Activated CD4-positive, alpha-beta memory T cell treated with anti-CD3 and anti-CD28 coated beads for 36 hours (primary cell): ENCODE data around the gene ITPR1. TPM values are rescaled to one million over a fixed set of nuclear protein-coding genes. Genes with fewer than 3 reads are reported as not detected.

Source experiments
- CTCF ChIA-PET: fragments of 350-600 bp; sonication (Branson Sonifier 250); formaldehyde crosslinking; loops from one replicate; lab custom pipeline; 2021; ENCODE audit warnings: antibody characterized with exemption, inconsistent platforms; lab: Charles Lee
- POLR2A ChIA-PET: fragments of 350-600 bp; sonication (Branson Sonifier 250); formaldehyde crosslinking; loops from one replicate; lab custom pipeline; 2021; ENCODE audit warnings: antibody characterized with exemption; lab: Charles Lee
- DNase-seq: peaks from one replicate; pipeline ENCODE4 v3.0.0-alpha.2; 2020
- H3K27ac Mint-ChIP-seq: one replicate; pipeline ENCODE4 v1.8.0; 2021; ENCODE audit warnings: mixed read lengths
- H3K27me3 Mint-ChIP-seq: one replicate; pipeline ENCODE4 v1.8.0; 2021; ENCODE audit warnings: mixed read lengths
- H3K36me3 Mint-ChIP-seq: one replicate; pipeline ENCODE4 v1.8.0; 2021; ENCODE audit warnings: mixed read lengths
- H3K4me1 Mint-ChIP-seq: one replicate; pipeline ENCODE4 v1.8.0; 2021; ENCODE audit warnings: low read depth, mixed read lengths
- H3K4me3 Mint-ChIP-seq: one replicate; pipeline ENCODE4 v1.8.0; 2021; ENCODE audit warnings: mild to moderate bottlenecking, mixed read lengths
- H3K9me3 Mint-ChIP-seq: one replicate; pipeline ENCODE4 v1.8.0; 2021; ENCODE audit warnings: mixed read lengths
- intact Hi-C: fragments of 100-400 bp; cut with micrococcal nuclease; formaldehyde crosslinking; loops from one replicate; pipeline ENCODE4 v1.15.1; 2023
- total RNA-seq, 2 experiments: library from RNA; stranded (reverse); gene quantifications; one replicate each; pipeline ENCODE4 v1.2.3, GENCODE V29; 2021

The ITPR1 gene
- total RNA-seq, 2 experiments from 2014 or later = 49.1 to 53.1 TPM

DNA sequence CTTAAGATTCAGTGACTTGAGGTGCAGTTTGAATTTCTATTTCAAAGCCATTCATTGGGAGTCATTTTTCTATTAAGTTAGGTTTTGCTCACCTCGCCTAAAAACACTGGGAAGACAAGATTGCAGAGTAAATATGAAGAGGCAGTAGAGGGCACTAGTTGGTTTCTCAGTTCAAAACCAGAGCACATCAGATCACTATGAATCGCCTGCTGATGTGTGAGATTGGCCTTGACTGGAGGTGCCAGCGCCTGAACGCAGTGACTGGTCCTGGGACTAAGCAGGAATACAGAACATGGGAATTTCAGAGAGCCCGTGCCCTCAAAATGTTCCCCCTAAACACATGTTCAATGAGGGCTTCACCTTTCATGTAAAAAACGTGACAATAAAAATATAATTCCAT lies 229.0 kb downstream of the ITPR1 start:
- intact Hi-C loops = loop anchor here (1.0 to 10.0 kb wide), 9 partner anchors 55 to 463 kb away; partner anchors contain the start of gene EDEM1
- POLR2A ChIA-PET = no interaction called here
- Mint-ChIP-seq H3K9me3 (no peaks in the 10 kb centered on the region), H3K27ac (no peak overlapping the region), H3K4me3 (no peak overlapping the region), H3K27me3 (no peaks in the 10 kb centered on the region), H3K4me1 (peaks cover 19% of the 10 kb centered on the region), H3K36me3 (no peaks in the 10 kb centered on the region)
- CTCF ChIA-PET = interaction anchor here (0.8 to 1.6 kb wide), 5 partner anchors 11 to 335 kb away, joined by 3 to 13 read pairs (median 3); no protein-coding TSS in a partner anchor
- DNase-seq = peak; percentile 41

DNA sequence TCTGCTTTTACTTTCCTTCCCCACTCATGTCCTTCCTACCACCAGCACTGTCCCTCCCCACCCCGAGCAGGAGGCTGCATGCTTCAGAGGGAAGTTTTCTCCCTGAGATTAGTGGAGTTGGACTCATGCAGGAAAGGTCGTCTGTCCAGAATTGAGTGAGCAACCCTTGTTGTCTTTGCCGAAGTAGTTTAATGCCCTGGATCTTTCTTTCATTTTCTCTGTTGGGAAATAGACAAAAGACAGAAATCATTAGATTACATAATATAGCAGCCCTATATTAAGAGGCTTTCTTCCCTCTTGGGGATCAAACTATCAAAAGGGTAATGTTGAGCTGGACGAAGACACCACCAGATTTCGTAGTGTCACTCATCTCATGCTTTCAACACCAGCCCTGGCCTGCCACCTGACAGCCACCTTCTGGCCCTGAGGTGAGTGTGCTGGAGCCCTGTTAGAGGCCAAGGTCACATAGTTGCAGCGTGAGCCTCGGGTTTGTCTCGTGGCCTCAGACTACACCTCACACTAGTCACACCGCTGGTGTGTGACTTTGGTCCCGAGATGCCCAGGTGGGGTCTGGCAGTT lies 231.0 kb downstream of the ITPR1 start:
- intact Hi-C loops = loop anchor here (5.0 to 10.0 kb wide), 5 partner anchors 83 to 461 kb away; partner anchors contain the start of gene EDEM1
- no peak for DNase-seq
- Mint-ChIP-seq H3K4me3 (no peak overlapping the region), H3K4me1 (peaks cover 19% of the 10 kb centered on the region), H3K27me3 (no peaks in the 10 kb centered on the region), H3K9me3 (no peaks in the 10 kb centered on the region), H3K27ac (no peak overlapping the region), H3K36me3 (peaks cover 4% of the 10 kb centered on the region)
- POLR2A ChIA-PET = no interaction called here
- CTCF ChIA-PET = no interaction called here

DNA sequence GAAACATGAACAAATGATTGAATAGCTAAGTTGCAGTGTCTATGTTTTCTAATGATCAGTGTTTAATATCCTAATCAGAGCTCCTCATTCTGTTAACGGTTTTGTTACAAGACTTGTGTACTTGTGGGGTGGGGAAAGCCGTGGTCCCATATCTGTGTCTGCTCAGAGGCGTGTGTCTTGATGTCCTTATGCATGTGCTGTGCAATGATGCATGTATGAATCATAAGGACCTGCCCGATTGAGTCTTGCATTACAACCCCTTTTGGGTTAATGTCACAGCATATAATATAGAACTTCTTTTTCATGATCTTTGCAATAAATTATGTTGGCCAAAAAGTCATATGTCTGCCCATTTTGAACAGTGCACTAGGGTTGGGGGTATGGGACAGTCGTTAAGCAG lies 233.4 kb downstream of the ITPR1 start:
- Mint-ChIP-seq H3K4me1 (peaks cover 11% of the 10 kb centered on the region), H3K27me3 (no peaks in the 10 kb centered on the region), H3K9me3 (no peaks in the 10 kb centered on the region), H3K4me3 (no peak overlapping the region), H3K36me3 (peaks cover 4% of the 10 kb centered on the region), H3K27ac (no peak overlapping the region)
- no peak for DNase-seq
- CTCF ChIA-PET = interaction anchor here (0.6 to 1.9 kb wide), 5 partner anchors 10 to 375 kb away, joined by 3 to 6 read pairs (median 3); no protein-coding TSS in a partner anchor
- intact Hi-C loops = loop anchor here (10.0 kb wide), 1 partner anchor 458 kb away; the partner anchor contains the start of gene EDEM1
- POLR2A ChIA-PET = interaction anchor here (0.6 kb wide), 1 partner anchor 450 kb away, joined by 6 read pairs; no protein-coding TSS in a partner anchor

DNA sequence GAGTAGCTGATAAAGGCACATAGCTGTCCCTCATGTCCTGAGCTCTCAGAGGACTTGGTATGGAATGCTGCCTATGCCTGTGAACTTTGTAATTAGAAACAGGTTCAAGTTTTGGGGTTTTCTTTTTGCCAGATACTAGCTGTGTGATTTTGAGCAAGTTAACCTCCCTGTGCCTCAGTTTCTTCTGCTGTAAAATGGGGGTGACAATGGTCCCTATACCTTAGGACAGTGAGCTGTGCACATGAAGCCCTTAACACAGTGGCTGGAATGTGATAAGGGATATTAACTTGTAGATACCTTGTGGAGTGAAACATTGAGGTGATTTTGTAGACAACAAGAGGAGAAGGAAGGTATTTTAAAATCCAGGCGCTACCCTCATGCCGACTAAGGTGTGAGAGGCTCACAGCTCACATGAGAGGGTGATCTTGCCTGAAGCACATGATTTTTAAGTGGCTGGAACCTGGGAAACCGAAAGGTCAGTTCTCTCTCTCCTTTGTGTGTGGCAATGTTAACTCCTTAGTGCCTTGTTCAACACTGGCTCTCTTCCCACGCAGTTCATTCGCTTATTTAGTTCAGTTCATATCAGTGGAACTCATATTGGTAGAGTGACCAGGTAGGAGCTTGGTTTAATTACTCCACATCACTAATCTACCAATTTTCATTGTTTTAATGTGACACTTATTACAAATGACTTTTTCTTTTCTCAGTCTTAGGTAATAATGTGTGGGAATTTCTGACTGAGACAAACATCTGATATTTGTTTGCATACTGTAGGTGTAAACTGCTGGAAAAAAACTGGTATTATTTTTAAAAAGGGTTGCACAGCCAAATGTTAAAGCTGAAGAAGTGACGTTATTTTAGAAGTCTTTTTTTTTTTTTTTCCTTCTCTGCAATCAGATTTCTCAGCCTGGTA lies 236.2 kb downstream of the ITPR1 start:
- no peak for DNase-seq
- Mint-ChIP-seq H3K27ac (no peak overlapping the region), H3K4me3 (no peak overlapping the region), H3K36me3 (peaks cover 8% of the 10 kb centered on the region), H3K4me1 (peaks cover 4% of the 10 kb centered on the region), H3K27me3 (no peaks in the 10 kb centered on the region), H3K9me3 (no peaks in the 10 kb centered on the region)
- ChIA-PET POLR2A (no interaction called here), CTCF (interaction anchor here (0.6 to 1.7 kb wide), 5 partner anchors 9 to 251 kb away, joined by 3 to 8 read pairs (median 3); no protein-coding TSS in a partner anchor)
- intact Hi-C loops = loop anchor here (10.0 kb wide), 1 partner anchor 455 kb away; the partner anchor contains the start of gene EDEM1

DNA sequence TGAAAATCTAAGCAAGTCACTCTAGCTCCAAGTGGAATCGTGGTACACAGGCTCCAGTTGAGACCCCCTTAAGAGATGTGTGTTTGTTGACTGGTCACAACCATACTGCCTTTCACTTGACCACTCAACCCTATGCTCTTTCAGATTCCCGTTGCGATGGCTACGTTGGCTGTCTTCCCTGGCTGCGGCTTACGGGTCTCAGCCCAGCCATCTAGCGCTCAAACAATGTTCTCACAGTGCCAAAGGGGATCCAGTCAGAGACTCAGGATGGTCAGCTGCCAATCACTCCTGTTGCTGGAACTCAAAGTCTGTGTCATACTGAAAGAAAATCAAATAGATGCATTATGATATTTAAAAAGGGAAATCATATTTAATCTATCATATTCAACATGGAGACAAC lies 237.6 kb downstream of the ITPR1 start:
- Mint-ChIP-seq H3K27me3 (no peaks in the 10 kb centered on the region), H3K36me3 (peaks cover 16% of the 10 kb centered on the region), H3K4me1 (peaks cover 11% of the 10 kb centered on the region), H3K27ac (no peak overlapping the region), H3K4me3 (no peak overlapping the region), H3K9me3 (no peaks in the 10 kb centered on the region)
- POLR2A ChIA-PET = no interaction called here
- intact Hi-C loops = no loop called here
- CTCF ChIA-PET = interaction anchor here (3.0 kb wide), 1 partner anchor 19 kb away, joined by 11 read pairs; no protein-coding TSS in a partner anchor
- DNase-seq = no peak

DNA sequence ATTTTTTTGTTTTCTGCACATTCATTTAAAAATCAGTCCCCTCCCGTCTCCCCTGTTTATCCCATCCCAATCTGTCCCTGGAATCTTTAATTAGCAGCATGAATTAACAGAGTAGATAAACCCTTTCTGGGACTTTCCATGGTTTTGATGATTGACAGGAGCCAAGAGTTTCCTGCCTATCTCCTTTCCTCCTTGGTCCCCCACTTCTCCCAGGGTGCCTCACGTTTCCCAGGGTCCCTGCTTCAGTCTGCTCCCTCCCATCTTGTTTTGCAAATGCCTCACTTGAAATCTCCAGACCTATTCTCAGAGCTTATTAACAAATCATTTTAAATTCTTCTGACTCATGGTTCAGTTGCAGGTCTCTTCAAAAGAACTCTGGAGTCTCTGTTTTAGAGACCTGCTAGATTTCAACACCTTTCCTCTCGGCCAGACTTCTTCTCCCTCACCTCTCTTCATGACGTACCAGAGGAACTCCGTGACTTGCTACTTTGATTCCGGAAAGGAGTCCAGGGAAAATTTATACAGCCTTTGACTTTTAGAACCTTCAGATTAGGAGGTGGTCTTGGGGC lies 238.5 kb downstream of the ITPR1 start:
- Mint-ChIP-seq H3K9me3 (no peaks in the 10 kb centered on the region), H3K27me3 (no peaks in the 10 kb centered on the region), H3K4me1 (peaks cover 14% of the 10 kb centered on the region), H3K27ac (no peak overlapping the region), H3K4me3 (no peak overlapping the region), H3K36me3 (peaks cover 18% of the 10 kb centered on the region)
- ChIA-PET CTCF (interaction anchor here (0.5 to 3.0 kb wide), 2 partner anchors 20 to 654 kb away, joined by 4 to 11 read pairs; no protein-coding TSS in a partner anchor), POLR2A (no interaction called here)
- intact Hi-C loops = no loop called here
- DNase-seq = no peak

DNA sequence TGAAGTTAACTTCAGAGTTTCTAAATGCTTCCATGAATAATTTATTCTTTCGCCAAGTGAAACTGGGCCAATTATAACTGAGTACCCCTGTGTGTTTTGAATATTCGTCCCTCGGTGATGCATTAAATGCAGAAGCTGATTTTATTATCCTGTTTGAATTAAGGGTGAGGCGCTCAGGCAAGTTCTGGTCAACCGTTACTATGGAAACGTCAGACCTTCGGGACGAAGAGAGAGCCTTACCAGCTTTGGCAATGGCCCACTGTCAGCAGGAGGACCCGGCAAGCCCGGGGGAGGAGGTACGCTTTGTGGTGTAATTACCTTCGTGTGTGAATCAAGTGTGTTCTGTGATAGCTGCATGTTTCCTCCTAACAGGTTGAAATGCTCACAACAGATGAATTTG lies 239.8 kb downstream of the ITPR1 start:
- Mint-ChIP-seq H3K36me3 (peaks cover 26% of the 10 kb centered on the region), H3K4me3 (no peak overlapping the region), H3K27me3 (no peaks in the 10 kb centered on the region), H3K4me1 (peaks cover 27% of the 10 kb centered on the region), H3K27ac (no peak overlapping the region), H3K9me3 (no peaks in the 10 kb centered on the region)
- no peak for DNase-seq
- CTCF ChIA-PET = interaction anchor here (0.6 to 3.0 kb wide), 3 partner anchors 21 to 325 kb away, joined by 3 to 11 read pairs (median 8); no protein-coding TSS in a partner anchor
- POLR2A ChIA-PET = interaction anchor here (1.5 kb wide), 1 partner anchor 245 kb away, joined by 3 read pairs; no protein-coding TSS in a partner anchor
- intact Hi-C loops = no loop called here

DNA sequence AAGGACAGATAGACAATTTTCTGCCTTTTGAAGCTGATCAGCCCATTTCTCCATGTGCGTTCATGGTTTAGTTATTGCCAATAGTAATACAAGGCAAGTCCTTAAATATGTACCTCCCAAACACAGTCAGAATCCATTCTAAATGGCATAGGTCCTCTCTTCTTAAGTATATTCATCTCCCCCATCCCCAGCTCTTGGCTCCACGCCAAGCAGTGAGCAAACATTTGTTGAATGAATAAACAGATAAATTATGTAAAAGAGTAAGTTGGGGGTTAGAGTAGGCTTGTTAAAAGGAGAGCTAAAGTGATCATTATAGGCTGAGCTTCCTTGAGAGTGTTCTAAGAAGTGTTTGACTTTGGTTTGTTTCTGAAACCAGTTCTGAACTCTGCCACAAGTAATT lies 241.3 kb downstream of the ITPR1 start:
- H3K4me1 Mint-ChIP-seq = peaks cover 40% of the 10 kb centered on the region

DNA sequence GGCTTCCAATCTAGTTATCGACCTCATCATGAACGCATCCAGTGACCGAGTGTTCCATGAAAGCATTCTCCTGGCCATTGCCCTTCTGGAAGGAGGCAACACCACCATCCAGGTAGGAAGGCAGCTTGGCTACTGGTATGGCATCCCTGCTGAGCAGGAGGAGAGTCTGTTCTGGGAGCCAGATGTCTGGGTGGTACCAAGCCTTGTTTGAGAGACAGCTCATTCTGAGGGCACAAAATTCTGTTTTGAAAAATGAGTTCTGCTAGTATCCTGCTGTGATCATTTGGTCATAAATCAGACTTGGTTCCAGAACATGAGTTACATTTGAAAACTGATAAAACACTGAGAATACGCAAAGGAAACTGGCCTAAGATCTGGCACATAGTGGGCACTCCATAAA lies 242.1 kb downstream of the ITPR1 start:
- Mint-ChIP-seq H3K36me3 (peaks cover 42% of the 10 kb centered on the region), H3K27ac (no peak overlapping the region), H3K9me3 (peaks cover 8% of the 10 kb centered on the region), H3K27me3 (no peaks in the 10 kb centered on the region), H3K4me3 (no peak overlapping the region), H3K4me1 (peaks cover 48% of the 10 kb centered on the region)
- intact Hi-C loops = no loop called here
- POLR2A ChIA-PET = interaction anchor here (0.6 kb wide), 1 partner anchor 100 kb away, joined by 4 read pairs; no protein-coding TSS in a partner anchor
- CTCF ChIA-PET = interaction anchor here (0.6 to 2.0 kb wide), 3 partner anchors 15 to 320 kb away, joined by 3 to 8 read pairs (median 5); no protein-coding TSS in a partner anchor
- DNase-seq = no peak

More for the DNA sequence above, 241.3 kb downstream of the ITPR1 start:
- peaks cover 3% of the 10 kb centered on the region for H3K9me3 Mint-ChIP-seq
- H3K27me3 Mint-ChIP-seq = no peaks in the 10 kb centered on the region
- no peak overlapping the region for H3K27ac Mint-ChIP-seq
- ChIA-PET POLR2A (interaction anchor here (0.8 to 1.5 kb wide), 2 partner anchors 244 to 260 kb away, joined by 3 read pairs; no protein-coding TSS in a partner anchor), CTCF (interaction anchor here (1.2 to 2.0 kb wide), 3 partner anchors 14 to 242 kb away, joined by 5 to 8 read pairs (median 5); no protein-coding TSS in a partner anchor)
- peak; percentile 23 for DNase-seq
- peaks cover 35% of the 10 kb centered on the region for H3K36me3 Mint-ChIP-seq
- intact Hi-C loops = no loop called here
- H3K4me3 Mint-ChIP-seq = no peak overlapping the region

DNA sequence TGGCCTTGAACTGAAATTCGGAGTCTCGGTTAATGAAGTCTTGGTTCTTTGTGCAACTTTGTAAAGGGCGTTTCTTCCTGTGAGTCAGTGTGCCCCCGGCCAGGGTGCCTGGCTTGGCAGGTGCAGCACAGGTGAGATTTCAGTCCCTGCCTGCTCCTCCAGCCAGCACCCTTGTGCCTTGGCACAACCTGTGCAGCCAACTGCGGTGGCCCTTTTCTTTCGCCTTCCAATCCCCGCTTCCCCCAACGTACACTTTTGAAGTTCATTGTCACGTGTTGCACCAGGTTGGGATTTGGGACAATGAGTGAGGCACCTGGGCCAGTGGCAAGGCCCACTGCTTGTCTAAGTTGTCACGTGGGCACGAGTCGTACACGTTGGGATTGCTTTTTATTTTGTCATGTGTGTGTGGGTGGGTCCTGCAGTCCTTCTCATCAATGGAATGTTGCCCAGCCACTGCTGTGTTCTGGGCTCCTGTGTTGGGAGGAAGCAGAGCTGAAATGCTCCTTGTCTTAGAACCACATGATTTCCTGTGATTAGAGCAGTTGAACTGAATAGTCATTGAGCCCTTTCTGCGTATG lies 243.2 kb downstream of the ITPR1 start:
- Mint-ChIP-seq H3K27me3 (no peaks in the 10 kb centered on the region), H3K9me3 (peaks cover 8% of the 10 kb centered on the region), H3K4me1 (peaks cover 60% of the 10 kb centered on the region), H3K27ac (peak overlapping the region; percentile 1), H3K36me3 (peaks cover 42% of the 10 kb centered on the region), H3K4me3 (no peak overlapping the region)
- DNase-seq = no peak
- POLR2A ChIA-PET = no interaction called here
- intact Hi-C loops = no loop called here
- CTCF ChIA-PET = interaction anchor here (2.9 kb wide), 1 partner anchor 15 kb away, joined by 7 read pairs; no protein-coding TSS in a partner anchor
